HG02943 (cell line): Measurements from ENCODE around the gene ACKR2.

Experiments used
- ATAC-seq: cut with Tn5 transposase; IDR thresholded peaks from one replicate; pipeline ENCODE4 v1.9.1; 2021; ENCODE audit warnings: mild to moderate bottlenecking, low read depth, moderate library complexity; ENCODE audit not compliant: unreplicated experiment

ACKR2 gene

GRCh38 chr3:42914771-42915515 lies 105.7 kb downstream of the ACKR2 start:
- ATAC-seq: no peak
